Prostate gland (tissue), 2 donors: Measurements from ENCODE around the gene CCDC83. TPM values are rescaled to one million over a fixed set of nuclear protein-coding genes. Genes with fewer than 3 reads are reported as not detected.

ENCODE experiments used
- DNase-seq: peaks from one replicate; pipeline ENCODE4 v3.0.0-alpha.2; 2019; ENCODE audit warnings: low spot score
- H3K27ac ChIP-seq, 2 donors: fragments of 200-600 bp; sonication (generic); 2 replicates each; pipeline ENCODE4 v1.5.1; 2017 to 2019
- H3K27me3 ChIP-seq: fragments of 200-600 bp; sonication (generic); replicated peaks from 2 replicates; pipeline ENCODE4 v1.5.1; 2019; ENCODE audit not compliant: insufficient read depth
- H3K36me3 ChIP-seq, 2 donors: fragments of 200-600 bp; sonication (generic); 1 replicate in 1 of 2; 2 replicates in 1 of 2; pipeline versions ENCODE4 v1.5.1 to v1.8.1; 2017 to 2019
- H3K4me1 ChIP-seq: fragments of 200-600 bp; sonication (generic); replicated peaks from 2 replicates; pipeline ENCODE4 v1.5.1; 2019
- H3K4me3 ChIP-seq, 2 donors: fragments of 200-600 bp; sonication (generic); 2 replicates each; pipeline ENCODE4 v1.5.1; 2017 to 2019
- H3K9me3 ChIP-seq: fragments of 200-600 bp; sonication (generic); 2 replicates; pipeline ENCODE4 v1.5.1; 2017
- CTCF ChIP-seq, 4 experiments: fragments of 200-600 bp in 2 of 4; fragments of 450-650 bp in 2 of 4; sonication (generic) in 2 of 4; IDR thresholded peaks; 1 replicate in 3 of 4; 2 replicates in 1 of 4; pipeline ENCODE4 v1.5.1; 2016 to 2019; ENCODE audit warnings: antibody characterized with exemption in 4 of 4, mild to moderate bottlenecking in 2 of 4, moderate library complexity in 2 of 4
- POLR2A ChIP-seq: fragments of 450-650 bp; IDR thresholded peaks from one replicate; pipeline ENCODE4 v1.6.1; 2016; ENCODE audit warnings: antibody characterized with exemption, mild to moderate bottlenecking
- POLR2AphosphoS5 ChIP-seq: sonication (generic); formaldehyde crosslinking; IDR thresholded peaks from one replicate; pipeline ENCODE4 v1.6.1; 2017; ENCODE audit warnings: antibody characterized with exemption
- WGBS: methylation state at CpG from one replicate; pipeline ENCODE4 v1.1.5; 2018; 5-methylcytosine and 5-hydroxymethylcytosine counted together
- intact Hi-C: fragments of 100-400 bp; cut with DNase I; formaldehyde crosslinking; loops from one replicate; pipeline ENCODE4 v1.14.2; 2022
- total RNA-seq, 2 donors: library from RNA; depleted of rRNA; stranded (reverse); fragments of >200 nt; gene quantifications; one replicate each; pipeline ENCODE4 v1.1.0, GENCODE V29; 2016

CCDC83 gene
- total RNA-seq, 2 donors from 2014 or later: 12.5 TPM; not detected in 1

DNA sequence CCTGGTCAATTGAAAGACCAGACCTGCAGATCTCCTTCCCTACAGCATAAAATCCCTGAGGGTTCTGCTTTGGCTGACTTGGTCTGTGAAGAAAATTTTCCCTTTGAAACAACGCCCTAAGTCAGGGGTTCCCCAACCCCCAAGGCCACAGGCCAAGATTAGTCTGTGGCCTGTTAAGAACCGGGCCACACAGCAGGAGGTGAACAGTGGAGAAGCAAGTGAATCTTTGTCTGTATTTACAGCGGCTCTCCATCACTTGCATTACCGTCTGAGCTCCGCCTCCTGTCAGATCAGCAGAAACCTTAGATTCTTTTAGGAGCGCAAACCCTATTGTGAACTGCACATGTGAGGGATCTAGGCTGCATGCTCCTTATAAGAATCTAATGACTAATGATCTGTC is 38.2 kb downstream of the CCDC83 start:
- no peaks in the 10 kb centered on the region for H3K4me1 ChIP-seq
- DNase-seq: no peak
- H3K4me3 ChIP-seq: no peak overlapping the region
- H3K9me3 ChIP-seq: no peaks in the 10 kb centered on the region
- WGBS: 60% methylated on average over 6 of the region's 6 CpGs
- intact Hi-C loops: no loop called here
- no peaks in the 10 kb centered on the region for H3K36me3 ChIP-seq
- TF ChIP-seq CTCF (IDR thresholded peaks at IDR 0.05) (no peak), POLR2A (no peak), POLR2AphosphoS5 (no peak)
- no peak overlapping the region for H3K27ac ChIP-seq
- no peaks in the 10 kb centered on the region for H3K27me3 ChIP-seq

DNA sequence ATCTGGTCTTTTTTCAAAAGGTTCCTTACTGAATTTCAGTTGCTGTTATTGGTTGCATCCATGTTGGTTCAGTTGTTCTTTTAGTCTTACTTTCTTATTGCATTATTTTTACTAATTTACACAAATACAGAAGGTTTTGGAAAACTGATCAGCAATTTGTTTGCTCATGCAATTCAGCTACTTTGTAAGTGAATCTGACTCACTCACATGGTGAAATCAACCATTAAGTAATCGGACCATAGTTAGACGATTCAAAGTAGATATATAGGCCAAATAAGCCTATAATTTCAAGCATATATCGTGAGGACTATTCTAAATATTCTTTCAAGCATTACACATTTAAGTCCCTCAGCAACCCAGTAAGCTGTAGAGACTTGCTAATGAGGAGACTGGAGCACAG is 41.7 kb downstream of the CCDC83 start:
- Histone ChIP-seq H3K4me3 (no peak overlapping the region), H3K27me3 (no peaks in the 10 kb centered on the region), H3K9me3 (no peaks in the 10 kb centered on the region), H3K36me3 (no peaks in the 10 kb centered on the region), H3K4me1 (no peaks in the 10 kb centered on the region), H3K27ac (no peak overlapping the region)
- no peak for DNase-seq
- 96% methylated on average over 3 of the region's 3 CpGs for WGBS
- intact Hi-C loops: no loop called here
- no peak for TF ChIP-seq POLR2AphosphoS5
- no peak for TF ChIP-seq CTCF (IDR thresholded peaks at IDR 0.05)
- no peak for TF ChIP-seq POLR2A

GRCh38 chr11:85898456-85898855 is 43.3 kb downstream of the CCDC83 start:
- intact Hi-C loops: no loop called here
- no peaks in the 10 kb centered on the region for H3K4me1 ChIP-seq
- no peak overlapping the region for H3K27ac ChIP-seq
- no peaks in the 10 kb centered on the region for H3K36me3 ChIP-seq
- no peaks in the 10 kb centered on the region for H3K27me3 ChIP-seq
- DNase-seq: no peak
- H3K9me3 ChIP-seq: no peaks in the 10 kb centered on the region
- no peak overlapping the region for H3K4me3 ChIP-seq
- TF ChIP-seq POLR2A: no peak
- TF ChIP-seq POLR2AphosphoS5: no peak
- TF ChIP-seq CTCF (IDR thresholded peaks at IDR 0.05): no peak
- 64% methylated on average over 2 of the region's 2 CpGs for WGBS

GRCh38 chr11:85902353-85902752 is 47.2 kb downstream of the CCDC83 start:
- no peak for TF ChIP-seq CTCF (IDR thresholded peaks at IDR 0.05)
- TF ChIP-seq POLR2A: no peak
- TF ChIP-seq POLR2AphosphoS5: no peak
- no peak overlapping the region for H3K27ac ChIP-seq
- H3K36me3 ChIP-seq: no peaks in the 10 kb centered on the region
- H3K4me1 ChIP-seq: no peaks in the 10 kb centered on the region
- intact Hi-C loops: no loop called here
- H3K27me3 ChIP-seq: no peaks in the 10 kb centered on the region
- 86% methylated on average over 3 of the region's 3 CpGs for WGBS
- no peak overlapping the region for H3K4me3 ChIP-seq
- no peak for DNase-seq
- H3K9me3 ChIP-seq: no peaks in the 10 kb centered on the region

- Histone ChIP-seq H3K27me3 (no peaks in the 10 kb centered on the region), H3K4me1 (no peaks in the 10 kb centered on the region), H3K36me3 (no peaks in the 10 kb centered on the region), H3K4me3 (no peak overlapping the region), H3K9me3 (no peaks in the 10 kb centered on the region), H3K27ac (no peak overlapping the region)
- DNase-seq: no peak
- 91% methylated on average over 4 of the region's 4 CpGs for WGBS
- no peak for TF ChIP-seq POLR2AphosphoS5
- TF ChIP-seq CTCF (IDR thresholded peaks at IDR 0.05): no peak
- TF ChIP-seq POLR2A: no peak
- intact Hi-C loops: no loop called here
Measured at GRCh38 chr11:85903406-85903805, 48.2 kb downstream of the CCDC83 start.
